PC-3 (cell line): ENCODE data around the gene BEND7.

Experiments
- CTCF ChIP-seq: fragments of 300-600 bp; sonication (generic); conservative IDR thresholded peaks from 2 replicates; pipeline ENCODE4 v1.5.1; 2017; ENCODE audit warnings: antibody characterized with exemption, low read depth, mild to moderate bottlenecking, low read length
- EZH2 ChIP-seq: fragments of 300-600 bp; sonication (generic); IDR thresholded peaks from one replicate; pipeline ENCODE4 v1.6.1; 2017; ENCODE audit warnings: antibody characterized with exemption, mild to moderate bottlenecking, low read length; ENCODE audit not compliant: unreplicated experiment
- EZH2phosphoT487 ChIP-seq: fragments of 300-600 bp; sonication (generic); IDR thresholded peaks from 2 replicates; pipeline ENCODE4 v1.6.1; 2018; ENCODE audit warnings: mild to moderate bottlenecking, antibody characterized with exemption, low read length, borderline replicate concordance

GRCh38 chr10:13472359-13472758 is 56.5 kb downstream of the BEND7 start:
- TF ChIP-seq CTCF (no peak), EZH2 (no peak), EZH2phosphoT487 (no peak)
